DND-41 (cell line): Measurements from ENCODE around the gene ALDOB.

Experiments used
- ATAC-seq: fragments of 200-7000 bp; cut with Tn5 transposase; 3 replicates; pipeline ENCODE4 v1.9.1; 2021; ENCODE audit warnings: low read depth; ENCODE audit not compliant: insufficient read depth
- DNase-seq: peaks from one replicate; pipeline ENCODE4 v3.0.0-alpha.2; 2020
- H2AFZ ChIP-seq: 2 replicates; pipeline ENCODE4 v1.6.0; 2012; ENCODE audit warnings: low read depth, low read length
- H3K27ac ChIP-seq: 2 replicates; pipeline ENCODE4 v1.5.1; 2012; ENCODE audit warnings: low read length, inconsistent platforms
- H3K27me3 ChIP-seq: fragments of 200-600 bp; sonication (generic); 2 replicates; pipeline ENCODE4 v1.6.0; 2012; ENCODE audit warnings: low read length, mild to moderate bottlenecking, inconsistent platforms; ENCODE audit not compliant: insufficient read depth, poor library complexity
- H3K36me3 ChIP-seq: 2 replicates; pipeline ENCODE4 v1.5.1; 2012; ENCODE audit warnings: low read length, inconsistent platforms; ENCODE audit not compliant: insufficient read depth
- H3K4me1 ChIP-seq: 2 replicates; pipeline ENCODE4 v1.5.1; 2012; ENCODE audit warnings: mild to moderate bottlenecking, low read length; ENCODE audit not compliant: insufficient read depth
- H3K4me2 ChIP-seq: 2 replicates; pipeline ENCODE4 v1.6.0; 2012; ENCODE audit warnings: mild to moderate bottlenecking, moderate library complexity, low read length, inconsistent platforms; ENCODE audit not compliant: insufficient read depth
- H3K4me3 ChIP-seq, 2 experiments: fragments of 200-600 bp in 1 of 2; shearing (Covaris generic) in 1 of 2; 2 replicates each; pipeline ENCODE4 v1.5.1; 2012 to 2016; ENCODE audit warnings: inconsistent platforms in 2 of 2, low read length in 2 of 2, mild to moderate bottlenecking in 2 of 2, low read depth in 1 of 2, moderate library complexity in 1 of 2
- H3K79me2 ChIP-seq: 2 replicates; pipeline ENCODE4 v1.6.0; 2012; ENCODE audit warnings: low read length, inconsistent platforms; ENCODE audit not compliant: insufficient read depth
- H3K9ac ChIP-seq: 2 replicates; pipeline ENCODE4 v1.6.0; 2012; ENCODE audit warnings: low read depth, mild to moderate bottlenecking, inconsistent platforms, low read length, moderate library complexity
- H3K9me3 ChIP-seq: 2 replicates; pipeline ENCODE4 v1.5.1; 2012; ENCODE audit warnings: low read length, moderate library complexity, mild to moderate bottlenecking, inconsistent platforms; ENCODE audit not compliant: insufficient read depth, severe bottlenecking
- H4K20me1 ChIP-seq: 2 replicates; pipeline ENCODE4 v1.6.0; 2012; ENCODE audit warnings: low read length; ENCODE audit not compliant: insufficient read depth
- EZH2 ChIP-seq: IDR thresholded peaks from 3 replicates; pipeline ENCODE4 v1.6.1; 2012; ENCODE audit warnings: borderline replicate concordance, low read depth, mild to moderate bottlenecking, moderate library complexity, low read length, inconsistent platforms; ENCODE audit not compliant: severe bottlenecking
- TF ChIP-seq, protein P1 (sequence below): IDR thresholded peaks from 2 replicates; pipeline ENCODE4 v1.5.1; 2012; ENCODE audit warnings: borderline replicate concordance, low read length, moderate library complexity, mild to moderate bottlenecking; ENCODE audit not compliant: poor library complexity, severe bottlenecking; ENCODE audit errors: extremely low read depth

ALDOB gene

DNA sequence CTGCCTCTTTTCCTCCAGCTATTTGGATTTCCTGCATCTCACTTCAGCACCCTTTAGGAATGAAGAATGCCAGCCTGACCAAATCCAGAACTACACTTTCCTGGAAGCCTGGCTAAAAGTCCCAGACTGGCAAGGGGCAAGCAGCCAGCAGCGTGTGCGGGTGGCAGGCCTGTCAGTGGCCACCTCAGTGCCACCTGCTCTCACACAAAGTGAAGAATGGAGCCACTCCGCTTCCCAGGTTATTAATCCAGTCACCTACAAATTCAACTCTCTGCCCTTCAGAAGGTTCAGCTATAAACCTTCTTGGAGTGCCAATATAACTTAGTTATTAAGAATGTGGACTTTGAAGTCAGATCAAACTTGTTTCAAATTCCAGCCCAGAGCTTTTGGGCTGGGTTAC, 6.7 kb upstream of the ALDOB start:
- Histone ChIP-seq H3K27me3 (no peaks in the 10 kb centered on the region), H2AFZ (no peak overlapping the region), H3K9me3 (no peaks in the 10 kb centered on the region), H3K27ac (no peak overlapping the region), H3K4me2 (no peak overlapping the region), H3K4me3 (no peak overlapping the region), H4K20me1 (no peaks in the 10 kb centered on the region), H3K9ac (no peak overlapping the region), H3K36me3 (no peaks in the 10 kb centered on the region), H3K79me2 (no peaks in the 10 kb centered on the region), H3K4me1 (no peaks in the 10 kb centered on the region)
- no peak for TF ChIP-seq EZH2
- TF ChIP-seq, protein P1, sequence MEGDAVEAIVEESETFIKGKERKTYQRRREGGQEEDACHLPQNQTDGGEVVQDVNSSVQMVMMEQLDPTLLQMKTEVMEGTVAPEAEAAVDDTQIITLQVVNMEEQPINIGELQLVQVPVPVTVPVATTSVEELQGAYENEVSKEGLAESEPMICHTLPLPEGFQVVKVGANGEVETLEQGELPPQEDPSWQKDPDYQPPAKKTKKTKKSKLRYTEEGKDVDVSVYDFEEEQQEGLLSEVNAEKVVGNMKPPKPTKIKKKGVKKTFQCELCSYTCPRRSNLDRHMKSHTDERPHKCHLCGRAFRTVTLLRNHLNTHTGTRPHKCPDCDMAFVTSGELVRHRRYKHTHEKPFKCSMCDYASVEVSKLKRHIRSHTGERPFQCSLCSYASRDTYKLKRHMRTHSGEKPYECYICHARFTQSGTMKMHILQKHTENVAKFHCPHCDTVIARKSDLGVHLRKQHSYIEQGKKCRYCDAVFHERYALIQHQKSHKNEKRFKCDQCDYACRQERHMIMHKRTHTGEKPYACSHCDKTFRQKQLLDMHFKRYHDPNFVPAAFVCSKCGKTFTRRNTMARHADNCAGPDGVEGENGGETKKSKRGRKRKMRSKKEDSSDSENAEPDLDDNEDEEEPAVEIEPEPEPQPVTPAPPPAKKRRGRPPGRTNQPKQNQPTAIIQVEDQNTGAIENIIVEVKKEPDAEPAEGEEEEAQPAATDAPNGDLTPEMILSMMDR: no peak
- no peak for ATAC-seq
- DNase-seq: no peak

DNA sequence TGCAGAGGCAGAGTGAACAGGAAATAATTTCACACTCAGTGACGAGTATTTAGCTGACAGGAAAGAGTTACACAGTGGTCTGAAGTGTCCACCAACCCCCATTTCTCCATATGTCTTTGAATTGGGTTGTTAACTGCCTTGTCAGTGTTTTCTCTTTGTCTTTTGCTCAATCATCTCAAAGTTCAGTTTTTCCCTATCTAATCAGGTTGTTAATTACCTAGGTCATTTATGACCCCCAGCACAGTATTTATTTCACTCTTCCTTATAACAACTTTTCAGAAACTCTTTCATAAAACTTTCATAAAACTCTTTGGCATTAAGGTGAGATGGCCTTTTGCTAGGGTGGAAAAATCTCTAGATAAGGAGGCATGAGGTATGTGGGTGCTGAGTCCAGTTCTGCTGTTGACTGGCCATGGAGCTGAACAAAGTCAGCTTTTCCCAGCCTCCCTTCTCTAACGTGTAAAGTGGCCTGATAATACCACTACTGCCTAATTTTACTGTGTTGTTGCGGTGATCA, 5.2 kb upstream of the ALDOB start:
- Histone ChIP-seq H3K4me1 (no peaks in the 10 kb centered on the region), H2AFZ (no peak overlapping the region), H4K20me1 (no peaks in the 10 kb centered on the region), H3K79me2 (no peaks in the 10 kb centered on the region), H3K9me3 (no peaks in the 10 kb centered on the region), H3K27ac (no peak overlapping the region), H3K36me3 (no peaks in the 10 kb centered on the region), H3K4me2 (no peak overlapping the region), H3K27me3 (peaks cover 2% of the 10 kb centered on the region), H3K4me3 (no peak overlapping the region), H3K9ac (no peak overlapping the region)
- no peak for TF ChIP-seq EZH2
- TF ChIP-seq, protein P1: no peak
- DNase-seq: no peak
- no peak for ATAC-seq

- peaks cover 3% of the 10 kb centered on the region for H3K27me3 ChIP-seq
- H3K4me2 ChIP-seq: no peak overlapping the region
- no peaks in the 10 kb centered on the region for H3K4me1 ChIP-seq
- no peak overlapping the region for H3K27ac ChIP-seq
- H3K9ac ChIP-seq: no peak overlapping the region
- no peak for TF ChIP-seq EZH2
- TF ChIP-seq, protein P1: no peak
- H3K4me3 ChIP-seq: no peak overlapping the region
- no peak overlapping the region for H2AFZ ChIP-seq
- ATAC-seq: no peak
- no peaks in the 10 kb centered on the region for H4K20me1 ChIP-seq
- H3K79me2 ChIP-seq: no peaks in the 10 kb centered on the region
- no peaks in the 10 kb centered on the region for H3K36me3 ChIP-seq
- no peaks in the 10 kb centered on the region for H3K9me3 ChIP-seq
- DNase-seq: no peak
Observed at GRCh38 chr9:101438523-101438922, 2.9 kb upstream of the ALDOB start.

GRCh38 chr9:101437806-101438232, 2.2 kb upstream of the ALDOB start:
- Histone ChIP-seq H3K36me3 (no peaks in the 10 kb centered on the region), H2AFZ (no peak overlapping the region), H3K9ac (no peak overlapping the region), H3K9me3 (no peaks in the 10 kb centered on the region), H3K79me2 (no peaks in the 10 kb centered on the region), H3K4me2 (no peak overlapping the region), H3K27me3 (peaks cover 3% of the 10 kb centered on the region), H3K4me3 (no peak overlapping the region), H3K27ac (no peak overlapping the region), H4K20me1 (no peaks in the 10 kb centered on the region), H3K4me1 (no peaks in the 10 kb centered on the region)
- TF ChIP-seq, protein P1: no peak
- TF ChIP-seq EZH2: no peak
- DNase-seq: no peak
- ATAC-seq: no peak
